NCI-H526 (cell line): ENCODE data around the gene QRICH1.

ENCODE experiments used
- DNase-seq, 2 experiments: peaks; one replicate each; lab custom pipeline; 2025; lab: John Stamatoyannopoulos, UW

The QRICH1 gene

DNA sequence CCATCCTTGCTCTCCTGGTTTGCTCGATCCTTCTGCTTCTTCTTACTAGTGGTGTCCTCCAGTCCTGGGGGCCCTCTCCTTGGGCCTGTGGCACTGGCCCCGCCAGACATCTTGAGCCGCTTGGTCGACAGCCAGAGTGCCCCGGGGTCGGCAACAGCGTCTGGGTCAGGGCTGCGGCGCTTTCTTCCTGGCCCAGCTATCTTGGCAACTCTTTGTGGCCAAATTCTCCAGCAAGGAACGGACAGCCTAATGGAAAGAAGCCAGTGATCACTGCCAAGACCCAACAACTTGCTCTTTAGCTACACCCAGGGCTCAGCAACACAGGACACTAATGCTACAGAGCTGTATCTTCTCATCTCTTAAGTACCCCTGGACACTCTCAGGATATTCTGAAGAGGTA, 25.2 kb upstream of the QRICH1 start:
- DNase-seq = no peak

- no peak for DNase-seq
Observed at GRCh38 chr3:49112262-49112661, 18.4 kb upstream of the QRICH1 start.

DNA sequence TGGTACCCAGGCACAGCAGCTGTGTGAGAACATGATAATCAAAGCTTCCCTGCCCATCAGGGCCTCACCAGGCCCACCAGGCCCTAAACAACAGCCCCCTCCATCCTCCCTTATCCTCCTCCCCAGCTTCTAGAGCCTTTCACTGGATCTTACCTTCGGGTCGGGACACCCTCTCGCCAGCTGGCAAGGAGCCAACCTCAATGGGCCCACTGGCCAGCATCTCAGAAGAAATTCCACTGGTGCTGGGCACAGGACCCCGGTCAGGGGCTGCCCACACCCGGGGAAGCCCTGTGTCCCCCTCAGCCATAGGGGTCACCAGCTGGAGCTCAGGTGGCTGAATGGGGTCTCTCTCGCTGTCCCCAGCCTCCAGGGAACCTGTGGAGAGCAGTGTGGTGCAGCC, 17.5 kb upstream of the QRICH1 start:
- DNase-seq = no peak

DNA sequence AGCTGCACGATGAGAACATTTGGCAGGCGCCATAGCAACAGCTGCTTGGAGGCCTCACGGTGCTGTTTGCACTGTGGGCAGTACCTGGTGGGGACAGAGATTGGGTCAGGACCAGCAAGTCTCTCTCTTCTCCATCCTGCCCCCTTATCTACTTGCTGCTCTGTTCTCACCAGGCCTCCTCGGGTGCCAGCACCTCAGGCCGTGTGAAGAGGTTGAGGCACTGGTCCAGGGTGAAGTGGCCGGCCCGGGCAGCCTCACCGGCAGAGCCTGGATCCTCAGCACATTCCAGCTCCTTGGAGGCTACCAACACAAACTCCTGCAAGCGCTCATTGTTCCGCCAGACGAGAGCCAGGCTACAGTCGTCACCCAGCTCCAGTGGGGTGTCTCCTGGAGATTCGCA, 16.9 kb upstream of the QRICH1 start:
- DNase-seq = no peak

GRCh38 chr3:49108346-49108745, 14.5 kb upstream of the QRICH1 start:
- no peak for DNase-seq

DNA sequence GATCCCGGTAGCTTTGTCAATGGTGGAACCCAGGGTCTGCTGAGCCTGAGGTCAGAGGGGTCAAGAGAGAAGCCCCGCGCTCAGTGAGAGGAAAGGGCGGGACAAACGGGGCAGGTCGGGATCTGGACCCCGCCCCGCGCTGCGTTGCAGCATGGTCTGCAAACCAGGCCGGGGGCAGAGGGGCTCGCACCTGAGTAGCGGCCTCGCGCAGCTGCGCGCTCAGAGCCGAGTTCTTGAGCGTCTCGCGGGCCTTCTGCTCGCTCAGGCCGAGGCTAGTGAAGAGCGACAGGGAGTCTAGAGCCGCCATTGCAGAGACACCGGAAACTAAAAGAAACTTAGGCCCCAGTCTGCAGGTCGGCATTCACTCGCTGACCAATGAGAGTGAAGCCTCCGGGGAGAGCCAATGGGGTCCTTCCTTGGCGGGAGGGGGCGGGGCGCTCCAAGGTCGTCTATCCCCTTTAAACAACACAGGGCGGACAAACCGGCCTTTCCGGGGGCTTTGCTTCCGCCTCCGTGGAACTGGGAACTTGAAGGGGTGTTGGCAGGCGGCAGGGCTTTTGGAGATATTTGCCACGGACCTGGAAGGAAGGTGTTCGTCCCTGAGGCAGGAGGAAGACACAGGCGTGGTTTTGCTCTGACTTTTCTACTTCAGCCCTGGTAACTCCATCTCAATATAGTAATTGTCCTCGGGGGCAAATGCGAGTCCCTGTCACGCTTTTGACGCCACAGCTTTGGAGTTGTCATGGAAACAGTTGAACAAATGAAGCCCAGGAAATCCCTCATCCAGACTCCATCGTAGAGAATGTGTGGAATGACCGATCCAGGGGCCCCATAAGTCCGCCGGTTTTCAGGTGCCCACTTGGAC, 10.8 kb upstream of the QRICH1 start, which contains the start of gene QARS1:
QARS1 (minus strand) TSS at position 331 of the 865 bp plus-strand sequence; CDS start at position 307, 24 bp downstream.
- peak; percentile 68 to 94 for DNase-seq

DNA sequence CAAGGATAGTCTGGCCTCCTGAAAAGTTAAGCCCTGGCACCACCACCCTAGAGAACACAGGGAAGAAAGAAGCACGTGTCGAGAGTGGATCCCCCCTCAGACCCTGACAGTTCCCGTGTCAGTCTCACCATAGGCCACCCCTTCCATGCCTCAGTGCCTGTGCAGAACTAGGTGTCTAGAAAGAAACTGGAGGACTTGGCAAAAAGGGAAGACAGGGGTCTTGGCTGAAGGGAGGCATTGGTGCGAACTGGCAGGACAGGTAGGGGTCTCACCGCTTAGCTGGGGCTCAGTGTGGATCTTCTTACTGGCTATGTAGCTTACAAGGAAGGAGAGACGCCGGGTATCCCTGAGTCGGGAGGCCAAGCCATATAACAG, 10.2 kb upstream of the QRICH1 start:
- DNase-seq = no peak

- DNase-seq = no peak
Observed at GRCh38 chr3:49100046-49100615, 6.3 kb upstream of the QRICH1 start.

GRCh38 chr3:49098910-49099630, 5.2 kb upstream of the QRICH1 start:
- DNase-seq = no peak

DNA sequence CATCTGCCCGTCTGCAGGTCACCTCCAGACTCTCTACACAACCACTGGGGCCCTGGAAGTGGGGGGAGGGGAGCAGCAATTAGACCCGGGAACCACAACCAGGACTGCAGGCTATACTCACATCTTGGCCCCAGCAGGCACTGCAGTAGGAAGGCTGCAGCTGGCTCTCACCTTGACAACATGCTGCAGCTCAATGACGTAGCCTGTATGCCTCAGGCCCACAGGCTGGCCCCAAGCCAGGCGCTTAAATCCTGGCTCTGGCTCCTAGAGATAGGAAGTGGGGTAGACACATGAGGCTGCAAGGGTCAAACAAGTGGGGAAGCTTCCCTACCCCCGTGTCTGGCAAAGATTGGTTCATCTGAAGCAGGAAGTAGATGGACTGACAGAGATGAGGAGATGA, 4.6 kb upstream of the QRICH1 start:
- no peak for DNase-seq

- DNase-seq = peak; percentile 52 to 82
Observed at GRCh38 chr3:49092938-49093852, 676 bp downstream of the QRICH1 start.

GRCh38 chr3:49081429-49081828, 12.4 kb downstream of the QRICH1 start:
- no peak for DNase-seq

- no peak for DNase-seq
Observed at GRCh38 chr3:49079270-49079669, 14.6 kb downstream of the QRICH1 start.

GRCh38 chr3:49076646-49077045, 17.2 kb downstream of the QRICH1 start:
- no peak for DNase-seq

DNA sequence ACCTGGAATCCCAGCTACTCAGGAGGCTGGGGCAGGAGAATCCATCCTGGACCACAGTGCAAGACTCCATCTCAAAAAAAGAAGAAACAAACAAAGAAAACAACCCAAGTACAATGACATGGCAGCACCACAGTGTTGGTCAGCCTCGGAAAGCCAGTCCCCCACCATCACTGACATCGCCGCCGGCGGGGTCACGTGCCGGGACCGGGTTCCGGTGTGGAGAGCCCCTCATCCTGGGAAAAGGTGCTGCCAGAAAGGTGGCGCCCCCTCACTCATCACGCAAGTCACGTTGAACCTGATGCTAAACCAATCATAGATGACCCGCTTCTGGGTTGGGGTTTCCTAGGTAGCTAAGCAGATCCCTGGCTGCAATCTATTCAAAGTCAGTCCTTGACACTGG, 17.8 kb downstream of the QRICH1 start:
- no peak for DNase-seq

- no peak for DNase-seq
Observed at GRCh38 chr3:49058011-49058410, 35.9 kb downstream of the QRICH1 start.

GRCh38 chr3:49057268-49057667, 36.6 kb downstream of the QRICH1 start:
- no peak for DNase-seq

GRCh38 chr3:49054344-49054862, 39.5 kb downstream of the QRICH1 start:
- no peak for DNase-seq

GRCh38 chr3:49053543-49053942, 40.3 kb downstream of the QRICH1 start:
- no peak for DNase-seq

GRCh38 chr3:49035281-49035680, 58.6 kb downstream of the QRICH1 start:
- no peak for DNase-seq

- no peak for DNase-seq
Observed at GRCh38 chr3:49034650-49035049, 59.2 kb downstream of the QRICH1 start.
